RWPE1 (cell line): Measurements from ENCODE around the gene SHROOM3.

Source experiments
- CTCF ChIA-PET: fragments of 350-600 bp; sonication (Branson Sonifier 250); formaldehyde crosslinking; extraction: SDS; loops from one replicate; lab custom pipeline; 2021; lab: Yijun Ruan, JAX
- POLR2A ChIA-PET: fragments of 400-600 bp; formaldehyde crosslinking; extraction: SDS; loops from one replicate; lab custom pipeline; 2020; ENCODE audit warnings: antibody characterized with exemption; ENCODE audit not compliant: low non-redundant PET; lab: Yijun Ruan, JAX
- DNase-seq: peaks from one replicate; pipeline ENCODE4 v3.0.0; 2012; ENCODE audit warnings: low spot score
- H3K27ac ChIP-seq: fragments of 450-650 bp; 2 replicates; pipeline ENCODE4 v1.5.1; 2017
- TF ChIP-seq, protein P1 (sequence below): fragments of 450-650 bp; conservative IDR thresholded peaks from 2 replicates; pipeline ENCODE4 v1.5.1; 2017; ENCODE audit warnings: low read depth, mild to moderate bottlenecking

The SHROOM3 gene

DNA sequence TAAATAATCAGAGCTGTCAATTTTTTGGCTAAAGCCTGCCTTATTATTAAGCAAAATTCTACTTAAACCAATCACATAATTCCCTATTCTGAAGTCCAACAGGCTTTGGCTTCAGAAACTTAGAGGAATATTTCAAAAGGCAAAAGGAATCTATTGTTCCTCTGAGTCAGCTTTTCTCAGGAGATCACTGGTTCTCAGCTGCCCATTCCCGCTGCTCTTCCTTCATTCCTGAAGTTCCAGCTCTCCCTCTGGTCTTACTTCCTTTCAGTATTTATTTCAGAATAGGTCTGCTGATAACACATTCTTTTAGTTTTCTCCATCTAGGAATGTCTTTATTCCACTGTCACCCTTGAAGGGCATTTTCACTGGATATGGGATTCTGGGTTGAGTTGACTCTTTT is 329.2 kb downstream of the SHROOM3 start:
- H3K27ac ChIP-seq, result no peak overlapping the region
- ChIA-PET CTCF (no interaction called here), POLR2A (no interaction called here)
- DNase-seq, result no peak
- TF ChIP-seq, protein P1, sequence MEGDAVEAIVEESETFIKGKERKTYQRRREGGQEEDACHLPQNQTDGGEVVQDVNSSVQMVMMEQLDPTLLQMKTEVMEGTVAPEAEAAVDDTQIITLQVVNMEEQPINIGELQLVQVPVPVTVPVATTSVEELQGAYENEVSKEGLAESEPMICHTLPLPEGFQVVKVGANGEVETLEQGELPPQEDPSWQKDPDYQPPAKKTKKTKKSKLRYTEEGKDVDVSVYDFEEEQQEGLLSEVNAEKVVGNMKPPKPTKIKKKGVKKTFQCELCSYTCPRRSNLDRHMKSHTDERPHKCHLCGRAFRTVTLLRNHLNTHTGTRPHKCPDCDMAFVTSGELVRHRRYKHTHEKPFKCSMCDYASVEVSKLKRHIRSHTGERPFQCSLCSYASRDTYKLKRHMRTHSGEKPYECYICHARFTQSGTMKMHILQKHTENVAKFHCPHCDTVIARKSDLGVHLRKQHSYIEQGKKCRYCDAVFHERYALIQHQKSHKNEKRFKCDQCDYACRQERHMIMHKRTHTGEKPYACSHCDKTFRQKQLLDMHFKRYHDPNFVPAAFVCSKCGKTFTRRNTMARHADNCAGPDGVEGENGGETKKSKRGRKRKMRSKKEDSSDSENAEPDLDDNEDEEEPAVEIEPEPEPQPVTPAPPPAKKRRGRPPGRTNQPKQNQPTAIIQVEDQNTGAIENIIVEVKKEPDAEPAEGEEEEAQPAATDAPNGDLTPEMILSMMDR, result no peak

DNA sequence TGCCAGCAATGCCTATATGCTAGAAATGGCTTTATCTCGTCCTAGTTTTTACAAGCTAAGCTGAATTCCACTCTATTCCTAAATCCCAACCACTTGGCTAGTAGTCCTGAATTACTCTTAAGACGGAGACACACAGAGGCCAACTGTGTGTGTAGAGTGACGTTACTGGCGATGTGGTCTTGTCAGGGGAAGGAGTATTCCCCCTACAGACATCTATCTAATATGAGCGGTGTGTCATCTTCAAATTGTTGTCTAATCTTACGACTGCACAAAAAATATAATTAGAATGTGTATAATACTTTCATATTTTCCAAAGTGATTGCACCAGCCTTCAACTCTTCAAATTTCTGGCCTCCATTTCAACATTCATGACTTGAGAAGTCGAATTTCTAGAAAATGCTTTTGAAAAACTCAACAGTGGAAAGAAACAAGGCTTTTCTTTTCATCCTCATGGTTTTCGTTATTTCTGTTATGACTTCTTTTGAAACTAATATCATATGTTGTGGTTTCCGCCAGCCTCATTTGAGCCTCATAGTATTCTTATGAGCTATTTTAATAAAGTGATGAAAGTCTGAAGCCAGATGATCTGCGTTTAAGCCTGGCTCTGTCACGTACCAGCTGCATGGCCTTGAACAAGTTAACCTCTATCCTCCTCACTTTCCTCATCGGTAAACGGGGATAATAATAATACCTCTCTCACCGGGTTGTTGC is 330.6 kb downstream of the SHROOM3 start:
- no peak overlapping the region for H3K27ac ChIP-seq
- TF ChIP-seq, protein P1, result no peak
- POLR2A ChIA-PET, result no interaction called here
- DNase-seq, result no peak
- CTCF ChIA-PET, result interaction anchor here (1.1 kb wide), 1 partner anchor 9 kb away, joined by 3 read pairs; no protein-coding TSS in a partner anchor

DNA sequence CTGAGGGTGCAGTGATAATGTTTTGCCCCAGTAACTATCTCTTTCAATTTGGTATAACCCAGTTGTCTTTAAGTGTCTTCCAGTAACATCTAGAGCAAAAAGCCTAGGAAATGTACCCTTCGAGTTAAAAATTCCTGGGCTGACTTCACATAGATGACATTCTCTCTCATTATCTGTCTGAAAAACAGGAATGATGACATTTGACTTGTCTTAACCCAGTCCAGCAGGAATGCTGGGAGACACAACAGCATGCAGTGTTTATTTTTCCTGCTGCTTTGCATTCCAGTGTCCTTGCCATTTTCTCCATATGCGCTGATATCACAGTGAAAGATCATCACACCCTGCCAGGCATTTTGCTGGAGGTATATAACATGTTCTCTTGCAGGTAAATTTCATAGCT is 333.0 kb downstream of the SHROOM3 start:
- ChIA-PET POLR2A (no interaction called here), CTCF (interaction anchor here (0.6 kb wide), 1 partner anchor 19 kb away, joined by 3 read pairs; no protein-coding TSS in a partner anchor)
- no peak overlapping the region for H3K27ac ChIP-seq

DNA sequence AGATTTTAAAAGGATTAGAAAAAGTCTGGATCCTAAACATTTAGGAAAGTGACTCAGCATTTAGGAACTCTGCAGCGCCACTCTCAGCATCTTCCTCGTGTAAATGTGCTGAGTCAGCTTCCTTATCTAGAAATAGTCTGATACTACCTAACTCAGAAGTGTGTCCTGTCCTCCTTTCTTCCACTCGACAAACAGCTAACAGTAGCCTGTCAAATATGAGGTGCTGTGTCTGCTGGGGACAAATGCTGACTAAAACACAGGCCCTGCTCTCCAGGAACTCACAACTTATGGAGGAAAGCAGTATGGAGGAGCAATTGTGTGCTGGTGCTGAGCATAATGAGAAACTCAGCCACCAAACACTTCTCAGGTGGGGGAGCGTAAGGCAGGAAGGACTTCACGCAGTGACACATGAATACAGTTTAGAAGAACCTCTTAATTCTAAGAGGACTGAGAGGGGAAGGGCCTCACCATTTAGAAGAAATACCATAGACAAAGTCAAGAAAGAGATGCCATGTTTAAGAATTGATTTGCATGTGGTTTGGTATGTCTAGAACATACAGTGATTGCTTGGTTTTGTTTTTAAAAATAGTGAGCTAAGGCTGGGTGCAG is 337.6 kb downstream of the SHROOM3 start:
- no peak for DNase-seq
- H3K27ac ChIP-seq, result no peak overlapping the region
- POLR2A ChIA-PET, result no interaction called here
- CTCF ChIA-PET, result interaction anchor here (0.5 kb wide), 1 partner anchor 650 kb away, joined by 6 read pairs; no protein-coding TSS in a partner anchor
- TF ChIP-seq, protein P1, result no peak

More for the DNA sequence above, 333.0 kb downstream of the SHROOM3 start:
- DNase-seq, result no peak
- TF ChIP-seq, protein P1, result no peak

DNA sequence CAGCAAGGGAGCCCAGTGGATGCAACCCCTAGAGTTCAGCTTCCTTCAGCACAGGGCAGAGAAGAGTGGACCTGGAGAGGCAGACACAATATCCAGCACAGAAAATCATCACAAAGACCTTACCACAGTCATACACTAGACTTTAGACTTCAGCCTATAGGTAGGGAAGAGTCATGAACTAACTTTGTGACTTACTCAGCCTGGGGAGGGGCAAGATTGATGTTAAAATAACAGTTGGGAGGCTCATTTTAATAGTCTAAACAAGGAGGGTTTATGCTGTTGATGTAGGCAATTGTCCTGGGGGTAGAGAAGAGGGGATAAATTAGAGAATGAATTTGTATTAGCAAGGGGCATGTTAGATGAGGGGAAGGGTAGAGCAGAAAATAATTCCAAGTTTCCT is 338.7 kb downstream of the SHROOM3 start:
- ChIA-PET POLR2A (no interaction called here), CTCF (interaction anchor here (0.8 kb wide), 1 partner anchor 271 kb away, joined by 6 read pairs; no protein-coding TSS in a partner anchor)
- DNase-seq, result no peak
- TF ChIP-seq, protein P1, result no peak
- no peak overlapping the region for H3K27ac ChIP-seq

DNA sequence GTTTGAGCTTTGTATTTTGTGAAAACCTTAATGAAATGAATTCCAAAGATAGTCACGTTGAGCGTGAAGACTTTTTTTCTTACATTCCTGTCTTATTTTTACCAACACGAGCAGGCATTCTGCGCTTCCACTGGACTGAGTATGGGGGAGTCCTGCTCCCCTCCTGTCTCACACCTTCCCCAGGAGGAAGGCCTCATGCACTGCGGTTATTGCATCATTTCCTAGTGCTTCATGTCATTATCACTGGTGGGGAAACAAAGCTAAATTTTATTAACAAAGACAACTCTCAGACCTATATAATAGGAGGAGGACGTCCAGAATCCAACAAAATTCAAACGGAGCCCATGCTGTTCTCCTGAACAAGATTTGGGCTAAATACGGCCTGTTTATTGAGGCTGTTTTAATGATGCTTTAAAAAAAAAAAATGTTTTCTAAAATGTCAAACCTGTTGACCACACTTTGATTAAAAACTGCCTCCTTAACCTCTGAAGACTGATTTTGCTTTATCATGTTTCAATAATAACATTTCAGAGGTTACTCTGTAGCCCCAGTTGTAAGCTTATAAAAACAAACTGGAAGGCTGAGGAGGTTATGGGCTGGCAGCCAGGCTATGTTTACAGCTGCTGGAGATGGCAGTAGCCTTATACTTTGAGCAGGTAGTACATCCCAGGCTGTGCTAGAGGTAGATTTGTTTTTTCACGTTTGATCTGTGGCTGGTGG is 344.9 kb downstream of the SHROOM3 start:
- DNase-seq, result no peak
- H3K27ac ChIP-seq, result no peak overlapping the region
- TF ChIP-seq, protein P1, result no peak
- ChIA-PET POLR2A (no interaction called here), CTCF (interaction anchor here (0.7 to 1.1 kb wide), 2 partner anchors 153 to 213 kb away, joined by 3 read pairs; no protein-coding TSS in a partner anchor)
